Transverse colon (tissue), 3 donors: ENCODE data around the gene PGPEP1.

ENCODE experiments used
- EP300 ChIP-seq: sonication (generic); formaldehyde crosslinking; IDR thresholded peaks from one replicate; pipeline ENCODE4 v1.6.1; 2017; ENCODE audit warnings: antibody characterized with exemption, low read depth
- POLR2A ChIP-seq: fragments of 450-650 bp; IDR thresholded peaks from one replicate; pipeline ENCODE4 v1.6.1; 2016; ENCODE audit warnings: antibody characterized with exemption, mild to moderate bottlenecking, moderate library complexity
- TF ChIP-seq, protein P1 (sequence below), 5 experiments: fragments of 200-600 bp in 3 of 5; fragments of 450-650 bp in 2 of 5; sonication (generic) in 3 of 5; IDR thresholded peaks; 1 replicate in 2 of 5; 2 replicates in 3 of 5; pipeline ENCODE4 v1.5.1; 2016 to 2017; ENCODE audit warnings: antibody characterized with exemption in 5 of 5, inconsistent platforms in 3 of 5, mild to moderate bottlenecking in 2 of 5, moderate library complexity in 1 of 5

- TF ChIP-seq, protein P1, sequence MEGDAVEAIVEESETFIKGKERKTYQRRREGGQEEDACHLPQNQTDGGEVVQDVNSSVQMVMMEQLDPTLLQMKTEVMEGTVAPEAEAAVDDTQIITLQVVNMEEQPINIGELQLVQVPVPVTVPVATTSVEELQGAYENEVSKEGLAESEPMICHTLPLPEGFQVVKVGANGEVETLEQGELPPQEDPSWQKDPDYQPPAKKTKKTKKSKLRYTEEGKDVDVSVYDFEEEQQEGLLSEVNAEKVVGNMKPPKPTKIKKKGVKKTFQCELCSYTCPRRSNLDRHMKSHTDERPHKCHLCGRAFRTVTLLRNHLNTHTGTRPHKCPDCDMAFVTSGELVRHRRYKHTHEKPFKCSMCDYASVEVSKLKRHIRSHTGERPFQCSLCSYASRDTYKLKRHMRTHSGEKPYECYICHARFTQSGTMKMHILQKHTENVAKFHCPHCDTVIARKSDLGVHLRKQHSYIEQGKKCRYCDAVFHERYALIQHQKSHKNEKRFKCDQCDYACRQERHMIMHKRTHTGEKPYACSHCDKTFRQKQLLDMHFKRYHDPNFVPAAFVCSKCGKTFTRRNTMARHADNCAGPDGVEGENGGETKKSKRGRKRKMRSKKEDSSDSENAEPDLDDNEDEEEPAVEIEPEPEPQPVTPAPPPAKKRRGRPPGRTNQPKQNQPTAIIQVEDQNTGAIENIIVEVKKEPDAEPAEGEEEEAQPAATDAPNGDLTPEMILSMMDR (IDR thresholded peaks at IDR 0.05), result no peak
- no peak for TF ChIP-seq POLR2A
- TF ChIP-seq EP300, result no peak
Observed at GRCh38 chr19:18329035-18329376, 11.4 kb upstream of the PGPEP1 start.
